ENCODE results near the gene COL20A1.

Gene COL20A1

DNA sequence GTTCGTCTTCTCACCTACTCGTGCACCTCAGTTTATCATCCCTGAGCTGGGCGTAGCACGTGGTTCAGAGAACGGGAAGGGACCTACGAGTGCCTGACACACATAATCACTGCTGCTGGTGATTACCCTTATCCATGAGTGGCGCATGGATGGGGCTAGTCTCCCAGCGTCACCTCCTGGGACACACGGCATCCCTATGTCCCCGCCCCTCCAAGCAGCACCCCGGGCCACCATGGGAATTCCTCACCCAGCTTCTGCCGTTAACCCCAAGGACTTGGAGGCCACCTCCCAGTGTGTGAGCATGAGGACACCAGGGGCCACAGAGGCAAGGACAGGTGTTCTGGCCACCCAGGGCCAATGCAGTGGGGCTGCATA, 58.3 kb downstream of the COL20A1 start:
- Mint-ChIP-seq H3K9me3 (peaks cover 8% of the 10 kb centered on the region), H3K4me1 (ENCODE audit: low read depth) (no peaks in the 10 kb centered on the region), H3K4me3 (no peak overlapping the region), H3K27ac (no peak overlapping the region), H3K36me3 (ENCODE audit: low read depth) (no peaks in the 10 kb centered on the region), H3K27me3 (ENCODE audit: low read depth) (no peaks in the 10 kb centered on the region)

DNA sequence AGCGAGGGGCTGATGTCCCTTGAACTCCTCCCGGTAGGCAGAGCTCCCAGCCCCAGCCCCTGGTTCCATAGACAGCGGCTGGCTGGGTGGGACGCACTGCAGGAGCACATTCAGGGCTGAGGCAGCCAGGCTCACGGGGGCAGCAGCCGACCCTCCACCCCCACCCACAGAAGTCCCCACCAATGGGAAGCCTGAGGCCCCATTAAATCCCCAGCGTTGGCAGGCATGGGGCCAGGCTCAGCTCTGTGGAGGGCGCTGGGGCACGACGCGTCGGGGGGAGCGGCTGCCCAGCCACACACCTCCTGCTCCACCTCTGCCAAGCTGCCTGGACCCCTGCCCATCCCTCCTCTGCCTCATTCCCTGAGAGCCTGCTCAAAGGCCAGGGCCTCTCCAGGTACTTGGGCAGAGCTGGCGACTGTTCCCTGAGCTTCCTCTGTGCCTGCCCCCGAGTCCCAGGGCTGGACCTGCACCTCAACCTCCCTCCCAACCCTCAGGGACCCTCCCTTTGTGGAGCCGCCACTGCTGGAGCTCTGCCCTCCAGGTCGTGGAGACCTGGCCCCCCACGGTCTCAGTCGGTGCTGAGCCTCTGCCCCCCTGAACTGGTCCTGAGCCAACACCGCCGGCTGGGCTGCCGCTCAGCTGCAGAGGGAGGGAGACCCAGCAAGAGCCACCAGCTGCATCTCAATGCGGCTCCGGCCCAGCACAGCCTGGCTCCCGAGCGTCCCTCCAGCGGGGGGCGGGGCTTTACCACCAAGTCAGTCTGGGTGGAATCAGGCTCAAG, 59.0 kb downstream of the COL20A1 start:
- H3K27ac Mint-ChIP-seq = no peak overlapping the region
- no peak overlapping the region for H3K4me3 Mint-ChIP-seq
- no peaks in the 10 kb centered on the region for H3K4me1 Mint-ChIP-seq (ENCODE audit: low read depth)
- no peaks in the 10 kb centered on the region for H3K36me3 Mint-ChIP-seq (ENCODE audit: low read depth)
- peaks cover 8% of the 10 kb centered on the region for H3K9me3 Mint-ChIP-seq
- H3K27me3 Mint-ChIP-seq (ENCODE audit: low read depth) = no peaks in the 10 kb centered on the region

DNA sequence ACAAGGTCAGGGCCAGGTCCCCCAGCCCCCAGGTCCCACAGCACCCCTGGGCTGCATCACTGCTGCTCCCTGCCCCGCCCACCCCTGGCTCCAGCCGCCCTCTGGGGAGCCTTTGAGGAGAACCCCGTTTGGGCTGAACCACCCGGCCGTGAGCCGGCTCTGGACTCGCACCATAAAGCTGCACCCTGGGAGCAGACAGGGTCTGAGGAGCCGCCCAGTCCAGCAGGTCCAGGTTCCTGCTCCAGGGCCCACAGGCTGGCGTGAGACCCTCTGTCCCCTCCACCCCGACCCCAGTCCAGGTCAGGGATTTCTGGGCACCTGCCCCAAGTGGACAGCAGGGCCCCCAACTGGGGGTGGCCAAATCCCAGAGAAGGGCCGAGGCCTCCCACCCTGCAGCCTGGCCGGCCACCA, 59.8 kb downstream of the COL20A1 start:
- Mint-ChIP-seq H3K4me3 (no peak overlapping the region), H3K27me3 (ENCODE audit: low read depth) (no peaks in the 10 kb centered on the region), H3K36me3 (ENCODE audit: low read depth) (no peaks in the 10 kb centered on the region), H3K9me3 (peaks cover 8% of the 10 kb centered on the region), H3K27ac (no peak overlapping the region), H3K4me1 (ENCODE audit: low read depth) (no peaks in the 10 kb centered on the region)

DNA sequence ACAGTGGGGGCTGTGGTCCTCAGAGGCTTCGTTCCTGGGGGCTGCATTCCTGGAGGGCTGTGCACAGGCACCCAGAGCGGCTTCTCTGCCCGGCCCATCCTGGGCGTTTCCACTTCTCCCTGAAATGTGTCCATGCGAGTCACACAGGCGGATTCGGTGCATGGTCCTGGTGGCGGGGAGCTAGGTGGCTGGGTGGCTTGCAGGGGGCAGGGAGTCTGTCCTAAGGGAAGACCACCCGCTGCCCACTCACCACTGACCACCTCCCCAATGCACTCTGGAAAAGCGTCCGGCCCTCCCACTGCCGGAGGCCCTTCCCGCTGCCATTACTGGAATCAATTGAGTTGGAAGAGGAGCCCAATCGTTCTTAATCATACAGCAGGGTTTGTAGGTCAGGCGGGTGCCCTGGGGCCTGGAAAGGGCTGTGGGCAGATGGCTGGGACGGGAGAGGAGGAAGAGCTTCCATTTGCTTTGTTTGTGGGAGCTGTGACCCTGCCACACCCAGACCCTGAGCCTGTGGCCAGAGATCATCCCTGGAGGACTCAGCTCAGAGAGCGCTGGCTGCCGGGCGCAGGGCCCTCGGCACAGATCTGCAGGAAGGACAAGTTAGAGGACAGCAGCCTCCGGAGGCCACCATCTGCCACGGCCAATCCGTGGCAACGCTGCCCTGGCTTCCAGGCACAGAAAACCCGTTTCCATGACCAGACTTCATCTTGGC, 61.8 kb downstream of the COL20A1 start:
- Mint-ChIP-seq H3K27me3 (ENCODE audit: low read depth) (no peaks in the 10 kb centered on the region), H3K4me1 (ENCODE audit: low read depth) (no peaks in the 10 kb centered on the region), H3K4me3 (no peak overlapping the region), H3K9me3 (peaks cover 8% of the 10 kb centered on the region), H3K36me3 (ENCODE audit: low read depth) (no peaks in the 10 kb centered on the region), H3K27ac (no peak overlapping the region)

DNA sequence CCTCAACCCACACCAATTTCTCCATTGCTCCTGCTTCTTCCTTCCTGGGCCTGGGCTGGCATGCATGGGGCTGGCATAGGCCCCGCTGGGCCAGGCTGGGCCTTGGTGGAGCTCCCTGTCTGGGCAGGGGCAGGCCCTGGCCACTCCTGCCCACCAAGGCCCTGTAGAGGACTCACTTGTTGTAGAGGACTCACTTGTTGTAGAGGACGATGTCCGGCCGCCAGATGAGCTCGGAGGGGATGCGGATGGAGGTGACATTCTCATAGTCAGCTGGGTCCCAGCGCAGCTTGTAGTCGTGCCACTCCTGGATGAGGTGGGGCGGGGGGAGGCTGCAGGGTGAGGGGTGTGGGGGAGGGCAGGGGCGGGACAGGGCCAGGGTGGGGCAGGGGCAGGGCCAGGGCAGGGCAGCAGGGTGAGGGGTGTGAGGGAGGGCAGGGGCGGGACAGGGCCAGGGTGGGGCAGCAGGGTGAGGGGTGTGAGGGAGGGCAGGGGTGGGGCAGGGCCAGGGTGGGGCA, 62.9 kb downstream of the COL20A1 start:
- Mint-ChIP-seq H3K4me1 (ENCODE audit: low read depth) (no peaks in the 10 kb centered on the region), H3K4me3 (no peak overlapping the region), H3K36me3 (ENCODE audit: low read depth) (no peaks in the 10 kb centered on the region), H3K27ac (no peak overlapping the region), H3K27me3 (ENCODE audit: low read depth) (no peaks in the 10 kb centered on the region), H3K9me3 (peaks cover under 1% of the 10 kb centered on the region)

DNA sequence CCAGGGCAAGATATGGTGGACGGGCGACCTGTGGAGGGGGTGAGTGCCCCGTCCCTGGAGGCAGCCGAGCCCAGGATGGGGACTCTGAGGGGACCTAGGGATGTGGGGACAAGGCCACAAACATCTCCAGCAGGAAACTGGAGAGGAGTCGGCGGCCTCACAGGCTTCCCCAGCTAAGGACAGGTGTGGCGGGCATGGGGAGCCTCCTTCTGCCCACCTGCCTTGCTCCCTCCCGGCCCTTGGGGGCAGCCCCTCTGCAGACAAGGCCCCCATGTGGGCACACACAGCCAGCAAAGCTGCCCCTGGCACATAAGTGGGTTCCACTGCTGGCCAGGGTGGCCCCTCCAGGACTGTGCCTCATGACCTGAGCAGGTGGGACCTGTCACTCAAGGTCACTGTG, 63.5 kb downstream of the COL20A1 start:
- no peaks in the 10 kb centered on the region for H3K9me3 Mint-ChIP-seq
- no peaks in the 10 kb centered on the region for H3K4me1 Mint-ChIP-seq (ENCODE audit: low read depth)

DNA sequence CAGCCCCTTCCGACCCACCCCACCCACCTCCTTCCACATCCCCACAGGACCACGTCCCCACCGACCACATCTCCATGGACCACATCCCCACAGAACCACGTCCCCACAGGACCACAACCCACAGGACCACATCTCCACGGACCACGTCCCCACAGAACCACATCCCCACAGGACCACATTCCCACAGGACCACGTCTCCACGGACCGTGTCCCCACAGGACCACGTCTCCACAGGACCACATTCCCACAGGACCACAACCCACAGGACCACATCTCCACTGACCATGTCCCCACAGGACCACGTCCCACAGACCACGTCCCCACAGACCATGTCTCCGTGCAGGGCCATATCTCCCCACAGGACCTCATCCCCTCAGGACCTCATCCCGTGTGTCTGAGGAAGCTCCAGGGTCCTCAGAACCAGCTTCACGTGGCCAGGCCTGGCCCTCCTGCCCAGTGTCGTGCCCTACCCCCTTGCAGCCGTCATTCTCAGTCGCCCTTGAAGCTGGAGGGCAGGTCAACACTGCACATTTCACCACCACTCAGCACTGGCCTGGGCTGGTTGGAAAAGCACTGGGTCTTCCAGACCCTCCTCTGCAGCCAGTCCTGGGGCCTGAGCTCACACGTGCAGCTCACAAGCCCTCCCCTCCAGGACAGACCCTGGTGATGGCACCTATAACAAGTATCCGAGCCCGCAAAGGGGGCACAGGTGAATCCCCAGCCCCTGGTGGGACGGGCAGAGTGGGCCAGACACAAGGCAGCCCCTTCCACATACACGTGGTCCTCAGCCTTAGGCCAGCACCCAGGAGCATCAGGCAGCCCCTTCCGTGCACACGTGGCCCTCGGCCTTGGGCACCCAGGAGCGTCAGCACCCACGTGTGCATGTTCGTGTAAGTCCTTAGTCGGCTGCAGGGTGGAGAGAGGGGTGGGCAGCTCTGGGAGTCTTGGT, 64.2 kb downstream of the COL20A1 start:
- Mint-ChIP-seq H3K36me3 (ENCODE audit: low read depth) (no peaks in the 10 kb centered on the region), H3K4me1 (ENCODE audit: low read depth) (no peaks in the 10 kb centered on the region), H3K9me3 (no peaks in the 10 kb centered on the region), H3K27ac (no peak overlapping the region), H3K4me3 (no peak overlapping the region), H3K27me3 (ENCODE audit: low read depth) (peaks cover under 1% of the 10 kb centered on the region)

More for the DNA sequence above, 63.5 kb downstream of the COL20A1 start:
- Mint-ChIP-seq H3K27ac (no peak overlapping the region), H3K27me3 (ENCODE audit: low read depth) (no peaks in the 10 kb centered on the region), H3K36me3 (ENCODE audit: low read depth) (no peaks in the 10 kb centered on the region), H3K4me3 (no peak overlapping the region)

DNA sequence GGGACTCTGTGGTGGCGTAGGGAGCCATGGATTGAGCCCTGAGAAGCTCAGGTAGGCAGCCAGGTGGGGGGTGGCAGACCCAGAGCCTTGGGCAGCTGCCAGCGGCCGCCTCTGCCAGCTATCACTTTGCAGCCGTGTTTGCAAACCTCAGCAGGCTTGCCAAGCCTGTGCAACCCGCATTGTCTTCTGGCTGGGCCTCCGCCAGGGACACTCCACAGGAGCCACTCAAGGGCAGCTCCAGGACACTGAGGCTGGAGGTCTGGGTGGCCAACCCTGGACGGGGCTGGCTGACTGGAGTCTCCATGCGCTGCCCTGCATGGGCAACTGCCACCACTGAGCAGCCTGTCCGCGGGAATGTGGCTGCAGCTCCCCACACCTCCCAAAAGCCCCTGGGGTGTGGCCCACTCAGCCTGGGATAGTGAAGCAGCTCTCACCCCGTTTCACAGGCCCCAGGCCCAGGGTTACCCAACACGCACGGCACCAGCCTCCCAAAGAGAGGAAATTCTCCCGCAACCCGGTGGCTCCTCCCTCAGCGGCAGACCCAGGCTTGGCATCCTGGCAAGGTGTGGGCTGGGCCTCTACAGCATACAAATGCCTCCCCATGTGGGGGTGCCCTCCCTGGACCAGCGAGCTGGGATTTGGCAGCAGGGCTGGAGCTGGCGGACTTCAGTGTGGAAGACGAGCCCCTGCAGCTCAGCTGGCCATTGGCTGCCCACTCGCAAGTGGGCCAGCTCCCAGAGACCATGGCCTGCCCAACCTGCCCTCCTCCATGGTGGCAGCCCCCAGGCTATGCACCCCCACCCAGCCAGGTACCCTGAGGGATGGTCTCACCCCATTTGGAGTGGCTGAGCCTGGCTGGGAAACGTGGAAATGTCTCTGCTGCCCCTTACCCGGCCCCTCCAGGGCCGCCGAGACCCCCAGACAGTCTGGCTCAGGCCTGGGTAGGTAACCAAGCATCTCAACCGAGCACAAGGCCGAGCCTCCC, 65.2 kb downstream of the COL20A1 start:
- peaks cover 9% of the 10 kb centered on the region for H3K27me3 Mint-ChIP-seq (ENCODE audit: low read depth)
- H3K27ac Mint-ChIP-seq = no peak overlapping the region
- H3K4me3 Mint-ChIP-seq = no peak overlapping the region
- no peaks in the 10 kb centered on the region for H3K9me3 Mint-ChIP-seq
- no peaks in the 10 kb centered on the region for H3K36me3 Mint-ChIP-seq (ENCODE audit: low read depth)
- H3K4me1 Mint-ChIP-seq (ENCODE audit: low read depth) = no peaks in the 10 kb centered on the region

DNA sequence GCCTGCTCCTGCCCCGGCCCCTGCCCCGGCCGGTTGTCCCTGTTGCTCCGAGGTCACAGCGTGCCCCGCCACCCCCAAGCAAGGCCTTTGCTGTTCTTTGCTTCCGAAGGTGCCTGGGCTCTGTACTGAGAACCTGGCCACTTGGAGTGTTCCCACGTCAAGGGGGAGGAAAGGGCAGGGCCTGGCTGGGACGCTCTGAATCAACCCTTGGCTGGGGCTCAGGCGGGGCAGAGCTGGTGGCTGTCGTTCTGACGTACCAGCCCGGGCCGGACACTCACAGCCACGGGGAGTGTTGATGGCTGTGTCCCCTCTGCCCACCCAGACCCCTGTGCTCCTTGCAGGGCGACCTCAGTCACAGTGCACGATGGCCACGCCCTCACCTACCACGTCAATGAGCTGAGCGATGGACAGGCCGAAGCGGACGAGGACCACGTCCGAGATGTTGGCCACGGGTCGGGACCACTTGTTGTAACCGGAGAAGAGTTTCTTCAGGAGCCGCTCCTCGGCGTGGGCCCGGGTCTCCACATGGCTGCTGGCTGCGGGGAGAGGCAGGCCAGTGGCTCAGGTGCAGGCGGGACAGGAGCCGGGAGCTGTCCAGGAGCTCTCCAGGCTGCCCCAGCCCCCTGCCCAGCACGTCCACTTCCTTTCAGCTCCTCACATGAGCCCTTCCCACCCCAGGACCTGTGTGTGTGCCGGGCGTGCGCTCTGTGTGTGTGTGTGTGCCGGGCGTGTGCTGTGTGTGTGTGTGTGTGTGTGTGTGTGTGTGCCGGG, 66.4 kb downstream of the COL20A1 start:
- Mint-ChIP-seq H3K4me1 (ENCODE audit: low read depth) (no peaks in the 10 kb centered on the region), H3K36me3 (ENCODE audit: low read depth) (no peaks in the 10 kb centered on the region), H3K4me3 (no peak overlapping the region), H3K9me3 (no peaks in the 10 kb centered on the region), H3K27ac (no peak overlapping the region), H3K27me3 (ENCODE audit: low read depth) (peaks cover 9% of the 10 kb centered on the region)

DNA sequence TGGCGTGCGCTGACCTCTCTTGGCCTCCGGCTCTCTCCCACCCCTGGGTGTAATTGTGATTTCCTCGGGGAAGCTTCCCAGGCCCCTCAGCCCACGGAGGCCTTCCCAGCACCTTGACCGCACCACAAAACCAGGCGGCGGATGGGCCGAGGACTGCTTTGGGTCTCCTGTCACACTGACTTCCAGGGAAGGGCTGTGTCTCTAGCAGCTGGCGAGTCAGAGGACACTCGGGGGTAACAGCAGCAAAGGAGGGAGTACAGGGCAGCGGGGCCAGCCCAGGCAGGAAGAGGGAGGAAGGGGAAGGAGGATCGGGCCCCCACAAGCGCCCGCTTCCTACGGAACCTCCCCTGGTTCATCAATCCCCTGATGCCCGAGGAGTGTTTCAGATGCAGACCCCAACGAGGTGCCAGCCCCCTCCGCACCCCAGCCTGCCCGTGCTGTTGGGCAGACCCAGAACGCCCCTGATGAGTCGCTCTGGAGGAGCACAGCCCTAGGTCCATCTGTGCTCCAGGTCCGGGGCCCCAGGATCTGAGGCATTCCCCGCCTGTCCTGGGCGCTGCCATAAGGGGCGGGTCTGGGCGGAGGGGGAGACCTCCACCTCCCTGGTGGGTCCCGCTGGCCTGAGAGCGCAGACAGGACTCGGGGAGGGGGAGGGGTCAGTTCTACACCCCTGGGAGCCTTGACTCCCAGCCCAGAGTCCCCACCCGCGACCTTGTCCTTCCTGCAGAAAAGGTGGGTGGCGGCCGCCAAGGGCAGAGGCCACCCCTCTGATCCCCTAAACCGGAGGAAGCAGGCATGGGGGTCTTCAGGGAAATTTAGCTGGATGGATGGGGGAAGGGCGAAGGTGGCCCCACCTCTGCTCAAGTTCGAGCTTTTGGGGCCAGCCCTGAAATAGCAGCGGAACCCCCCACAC, 67.2 kb downstream of the COL20A1 start:
- Mint-ChIP-seq H3K4me3 (no peak overlapping the region), H3K27ac (no peak overlapping the region), H3K9me3 (no peaks in the 10 kb centered on the region), H3K4me1 (ENCODE audit: low read depth) (no peaks in the 10 kb centered on the region), H3K36me3 (ENCODE audit: low read depth) (no peaks in the 10 kb centered on the region), H3K27me3 (ENCODE audit: low read depth) (peaks cover 9% of the 10 kb centered on the region)

DNA sequence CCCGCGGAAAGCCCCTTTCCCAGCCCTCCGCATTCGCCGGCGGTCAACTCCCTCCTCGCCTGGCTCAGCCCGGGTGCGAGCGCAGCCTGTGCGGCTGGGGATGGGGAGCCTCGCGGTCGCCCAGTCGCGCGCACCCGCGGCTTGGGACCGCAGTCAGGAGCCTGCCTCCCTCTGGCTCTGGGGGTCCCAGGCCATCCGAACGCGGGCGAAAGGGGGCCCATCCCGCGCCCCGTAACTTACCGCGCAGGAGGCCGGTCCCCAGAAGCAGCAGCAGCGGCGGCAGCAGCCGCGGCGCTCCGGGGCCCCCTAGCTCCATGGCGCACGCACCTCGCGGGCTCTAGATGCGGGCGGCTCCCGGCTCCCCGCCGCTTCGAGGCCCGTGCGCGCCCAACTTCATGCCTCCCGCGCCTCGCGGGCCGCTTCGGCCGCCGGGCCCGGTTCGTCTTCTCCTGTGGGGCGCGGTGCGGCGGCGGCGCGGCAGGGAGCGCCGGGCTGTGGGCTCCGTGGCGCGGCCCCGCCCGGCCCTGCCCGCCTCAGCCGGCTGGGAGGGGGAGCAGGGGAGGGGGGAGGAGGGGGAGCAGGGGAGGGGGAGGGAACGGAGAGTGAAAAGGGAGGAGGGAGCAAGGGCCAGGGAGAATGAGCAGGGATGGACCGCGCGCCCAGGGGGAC, 68.0 kb downstream of the COL20A1 start, which contains the start of gene CHRNA4:
TSS of gene CHRNA4 (minus strand) at position 500 of the 669 bp plus-strand sequence. CDS start at position 316, 184 bp downstream.
- H3K4me3 Mint-ChIP-seq = no peak within 1 kb of the TSS
- no peaks in the 10 kb centered on the region for H3K36me3 Mint-ChIP-seq (ENCODE audit: low read depth)
- H3K27ac Mint-ChIP-seq = no peak within 1 kb of the TSS
- no peaks in the 10 kb centered on the region for H3K4me1 Mint-ChIP-seq (ENCODE audit: low read depth)
- H3K27me3 Mint-ChIP-seq (ENCODE audit: low read depth) = peaks cover 9% of the 10 kb centered on the region
- no peaks in the 10 kb centered on the region for H3K9me3 Mint-ChIP-seq

All from T-helper 1 cell treated with Interleukin-12 subunit alpha and Interleukin-12 subunit beta and Interleukin-4 antibody, amounts not matched to agents 30 μg/mL and 1 μg/mL, for 36 hours (primary cell).